NCI-H524 treated with DMSO at 0.1 percent for 48 hours (cell line): Measurements from ENCODE around the gene KMT2D.

Experiments used
- DNase-seq: peaks from one replicate; lab custom pipeline; 2025; lab: John Stamatoyannopoulos, UW

The KMT2D gene

DNA sequence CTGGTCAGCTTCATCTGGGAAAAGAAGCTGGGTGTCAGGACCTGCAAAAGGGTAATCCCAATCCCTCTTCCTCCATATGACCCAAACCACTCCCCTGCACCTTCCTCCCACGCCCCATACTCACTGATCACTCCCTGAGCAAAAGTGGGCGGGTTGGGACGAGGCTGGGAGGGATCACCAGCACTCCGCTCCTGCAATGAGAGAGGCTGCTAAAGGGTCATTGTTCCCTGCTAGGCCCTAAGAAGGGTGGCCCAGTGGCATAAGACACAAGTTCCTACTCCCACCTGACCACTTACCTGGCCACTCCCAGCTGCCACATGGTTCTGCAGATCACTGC lies 26.3 kb downstream of the KMT2D start:
- no peak for DNase-seq

DNA sequence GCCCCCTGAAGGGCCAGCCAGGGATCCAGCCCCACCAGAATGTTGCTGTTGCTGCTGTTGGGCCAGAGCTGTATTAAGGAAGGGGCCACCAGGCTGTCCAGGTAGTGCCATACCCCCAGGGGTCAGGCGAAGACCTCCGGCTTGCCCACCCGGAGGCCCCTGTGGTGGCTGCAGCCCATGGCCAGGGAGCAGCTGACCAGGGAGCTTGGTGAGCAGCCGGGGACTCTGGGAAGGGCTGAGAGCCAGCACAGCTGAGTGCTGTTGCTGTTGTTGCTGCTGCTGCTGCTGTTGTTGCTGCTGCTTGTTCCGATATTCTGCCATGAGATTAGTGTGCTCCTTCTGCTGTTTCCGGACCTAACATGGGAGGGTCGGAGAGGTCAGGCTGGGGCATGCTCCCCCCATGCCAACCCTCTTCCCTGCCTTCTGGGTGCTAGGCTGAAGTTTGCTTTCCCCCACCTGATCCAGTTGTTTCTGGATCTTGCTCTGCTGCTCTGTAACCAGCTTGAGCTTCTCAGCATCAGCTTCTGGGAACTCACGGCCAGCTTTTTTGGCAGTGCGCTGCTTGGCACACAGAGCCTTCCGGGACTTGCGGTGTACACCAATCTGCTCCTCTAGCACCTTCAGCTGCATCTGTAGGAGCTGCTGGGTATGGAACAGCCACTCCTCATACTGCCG lies 26.8 kb downstream of the KMT2D start:
- no peak for DNase-seq

DNA sequence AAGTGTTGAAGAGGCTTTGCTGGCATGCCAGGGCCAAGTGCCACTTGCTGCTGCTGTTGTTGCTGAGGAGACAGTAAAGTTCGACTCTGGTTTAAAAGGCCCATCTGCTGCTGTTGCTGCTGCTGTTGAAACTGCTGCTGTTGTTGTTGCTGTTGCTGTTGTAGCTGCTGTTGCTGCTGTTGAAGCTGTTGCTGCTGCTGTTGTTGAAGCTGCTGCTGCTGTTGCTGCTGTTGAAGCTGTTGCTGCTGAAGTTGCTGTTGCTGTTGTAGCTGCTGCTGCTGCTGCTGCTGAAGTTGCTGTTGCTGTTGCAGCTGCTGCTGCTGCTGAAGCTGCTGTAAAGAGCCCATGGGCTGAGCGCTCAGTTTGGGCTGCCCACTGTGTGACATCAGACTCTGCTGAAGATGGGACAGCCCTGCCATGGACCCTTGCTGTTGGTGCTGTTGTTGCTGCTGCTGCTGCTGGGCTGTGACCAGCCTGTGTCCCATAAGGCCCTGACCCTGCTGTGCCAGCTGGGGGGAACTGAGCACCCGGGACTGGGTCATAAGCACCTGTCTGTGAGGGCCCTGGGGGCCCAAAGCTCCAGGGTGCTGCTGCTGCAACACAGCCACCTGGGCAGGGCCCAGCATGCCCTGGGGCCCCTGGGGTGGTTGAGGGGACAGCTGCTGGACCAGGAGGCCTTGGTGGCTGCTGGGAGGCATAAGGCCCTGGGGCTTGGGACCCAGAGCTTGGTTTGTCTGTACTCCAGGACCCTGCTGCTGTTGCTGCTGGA lies 27.7 kb downstream of the KMT2D start:
- no peak for DNase-seq

DNA sequence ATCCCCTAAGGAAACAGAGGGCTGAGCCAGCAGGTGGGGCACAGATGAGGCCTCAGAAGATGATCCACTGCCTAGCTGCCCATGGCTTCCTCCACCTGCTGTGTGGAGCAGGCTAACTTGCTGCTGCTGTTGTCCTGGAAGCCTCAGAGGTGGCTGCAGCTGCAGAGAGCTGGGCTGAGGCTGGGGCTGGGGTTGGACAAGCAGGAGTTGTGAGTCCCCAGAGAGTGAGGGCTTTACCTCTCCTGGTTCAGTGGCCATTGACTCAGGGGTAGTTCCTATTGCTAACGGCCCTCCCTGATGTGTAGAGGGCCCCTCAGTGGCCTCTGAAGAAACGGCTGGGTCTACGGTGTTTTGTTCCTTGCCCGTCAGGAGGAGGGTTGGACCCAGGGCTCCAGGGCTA lies 28.3 kb downstream of the KMT2D start:
- no peak for DNase-seq

DNA sequence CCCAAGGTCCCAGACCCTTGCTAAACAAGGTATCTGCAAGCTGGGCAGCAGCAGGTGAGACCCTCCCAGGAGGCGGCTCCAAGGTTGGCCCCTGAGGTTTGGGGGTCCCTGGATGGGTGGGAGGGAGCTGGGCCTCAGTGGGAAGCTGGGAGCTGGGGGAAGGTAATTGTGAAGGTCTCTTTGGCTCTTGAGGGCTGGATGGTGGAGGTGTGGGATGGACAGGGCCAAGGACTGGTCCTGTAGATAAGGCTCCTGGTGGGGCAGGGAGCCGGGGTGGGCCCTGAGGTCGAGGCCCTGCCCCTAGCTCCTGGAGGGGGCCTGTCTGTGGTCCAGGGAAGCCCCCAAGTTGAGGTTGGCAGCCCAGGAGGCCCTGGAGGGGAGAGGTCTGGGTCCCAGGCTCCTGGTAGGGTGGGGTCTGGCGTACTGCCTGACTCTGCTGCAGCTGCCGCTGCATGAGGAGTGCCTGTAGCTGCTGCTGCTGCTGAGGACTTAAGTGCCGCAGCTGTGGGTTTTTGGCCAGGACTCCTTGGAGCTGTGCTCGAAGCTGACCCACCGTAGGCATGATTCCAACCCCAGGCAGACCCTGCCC lies 28.9 kb downstream of the KMT2D start:
- no peak for DNase-seq

DNA sequence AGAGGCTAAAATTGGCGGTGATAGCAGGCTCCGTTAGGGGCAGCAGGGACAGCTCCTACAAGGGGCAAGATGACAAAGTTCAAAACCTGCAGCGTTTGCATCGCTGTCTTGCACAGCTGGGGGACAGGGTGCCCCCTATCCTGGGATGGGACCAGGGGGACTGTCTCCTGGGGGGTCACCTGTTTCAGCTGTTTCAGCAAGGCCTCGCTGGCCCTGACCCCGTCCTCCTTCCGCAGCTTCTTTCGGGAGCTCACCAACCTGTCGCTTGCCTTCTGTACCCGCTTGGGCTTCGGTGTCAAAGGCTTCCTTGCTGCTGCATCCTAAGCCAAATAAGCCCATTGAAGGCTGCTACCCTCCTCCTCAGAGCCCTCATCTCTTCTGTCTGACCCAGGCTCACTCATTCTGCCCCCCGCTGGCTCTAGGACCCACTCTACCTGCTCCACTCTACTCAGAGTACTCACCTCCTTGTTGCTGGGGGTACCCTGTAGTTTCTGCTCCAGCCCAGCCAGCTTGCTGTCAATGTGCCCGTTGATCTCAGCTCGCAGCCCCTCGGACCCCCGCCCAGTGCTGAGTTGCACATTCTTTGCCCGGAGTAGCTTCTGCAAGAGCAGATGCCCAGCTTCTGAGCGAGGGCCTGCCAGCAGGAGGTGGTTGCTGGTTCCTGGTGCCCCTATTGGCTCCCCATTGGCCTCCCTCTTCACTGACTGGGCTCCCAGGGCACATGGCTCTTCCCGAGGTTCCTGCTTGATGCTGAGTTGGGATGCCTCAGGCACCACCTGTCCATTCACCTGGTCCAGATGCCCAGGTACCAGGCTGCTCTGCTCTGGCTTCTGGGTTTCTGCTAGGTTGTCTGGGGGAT lies 29.7 kb downstream of the KMT2D start:
- DNase-seq: no peak

DNA sequence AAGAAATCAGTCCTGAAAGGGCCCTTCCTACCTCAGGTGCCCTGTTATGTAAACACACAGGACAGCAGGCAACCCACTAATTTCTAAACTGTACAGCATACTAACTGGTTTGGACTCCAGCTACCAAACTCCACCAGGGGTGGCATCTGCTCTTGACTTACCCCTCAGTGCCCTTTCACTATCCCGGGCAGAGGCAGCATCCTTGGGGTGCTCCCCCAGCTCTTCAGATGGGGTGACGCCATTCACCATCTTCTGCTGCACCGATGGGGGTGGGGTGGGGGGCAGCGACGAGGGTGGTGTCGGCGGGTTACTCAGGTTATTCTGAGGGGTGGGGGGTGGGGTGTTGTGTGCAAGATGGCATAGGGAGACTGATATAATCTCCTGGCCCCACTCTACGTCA lies 30.5 kb downstream of the KMT2D start:
- DNase-seq: no peak

DNA sequence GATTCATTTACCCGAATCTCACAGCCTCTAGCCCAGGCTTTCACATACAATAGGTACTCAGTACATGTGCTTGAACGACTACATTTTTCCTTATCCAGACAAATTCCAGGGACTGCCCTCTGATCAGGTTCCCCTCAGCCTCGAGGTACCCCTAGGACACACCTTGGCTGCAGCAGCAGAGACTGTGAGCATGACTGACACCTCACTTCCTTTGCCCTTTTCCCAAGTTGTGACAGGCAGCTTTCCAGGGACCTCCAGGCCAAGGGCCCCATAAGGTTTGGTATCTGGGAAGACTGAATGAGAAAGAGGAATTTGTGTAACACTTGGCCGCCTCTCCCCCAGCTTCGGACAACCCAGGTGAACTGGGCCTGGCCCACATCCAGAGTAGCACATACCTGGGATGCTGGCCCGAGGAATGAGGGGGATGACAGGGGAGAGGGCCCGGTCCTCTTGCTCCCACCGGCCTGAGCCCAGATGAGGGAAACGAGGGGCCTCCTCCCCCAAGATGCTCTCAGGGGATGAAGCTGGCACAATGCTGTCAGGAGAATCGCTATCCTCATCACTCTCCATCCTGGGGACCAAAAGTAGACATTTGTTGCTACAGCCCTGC lies 31.8 kb downstream of the KMT2D start:
- no peak for DNase-seq

DNA sequence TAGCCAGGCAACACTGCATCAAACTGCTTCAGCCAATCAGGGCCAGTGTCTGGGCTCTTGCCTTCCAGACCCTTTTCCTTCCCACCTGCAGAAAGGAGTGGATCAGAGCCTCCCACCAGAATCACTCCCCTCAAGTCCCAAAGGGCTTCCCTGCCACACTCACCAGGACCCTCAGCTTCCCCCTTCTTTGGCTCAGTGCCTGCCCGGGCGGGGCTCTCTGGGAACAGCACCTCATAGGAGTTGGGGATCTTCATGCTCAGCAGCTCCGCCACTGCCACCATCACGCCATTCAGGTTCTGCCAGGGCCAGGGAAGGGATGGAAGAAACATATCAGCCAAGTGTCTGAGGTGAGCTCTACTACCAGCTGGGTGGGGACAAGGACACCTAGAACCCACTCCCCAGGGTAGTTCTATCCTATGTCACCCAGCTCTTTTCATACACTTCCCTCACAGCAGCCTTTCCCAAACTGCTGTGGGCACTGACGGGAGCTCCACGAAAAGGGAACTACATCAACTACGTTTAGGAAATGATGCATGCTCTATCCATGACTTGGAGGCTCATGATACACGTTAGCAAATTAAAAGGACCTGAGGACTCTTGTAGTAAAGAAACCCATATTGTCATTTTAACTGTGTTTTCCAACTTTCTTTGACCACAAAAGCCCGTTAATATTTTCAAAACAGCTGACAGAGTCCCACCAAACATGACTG lies 32.6 kb downstream of the KMT2D start:
- DNase-seq: no peak

DNA sequence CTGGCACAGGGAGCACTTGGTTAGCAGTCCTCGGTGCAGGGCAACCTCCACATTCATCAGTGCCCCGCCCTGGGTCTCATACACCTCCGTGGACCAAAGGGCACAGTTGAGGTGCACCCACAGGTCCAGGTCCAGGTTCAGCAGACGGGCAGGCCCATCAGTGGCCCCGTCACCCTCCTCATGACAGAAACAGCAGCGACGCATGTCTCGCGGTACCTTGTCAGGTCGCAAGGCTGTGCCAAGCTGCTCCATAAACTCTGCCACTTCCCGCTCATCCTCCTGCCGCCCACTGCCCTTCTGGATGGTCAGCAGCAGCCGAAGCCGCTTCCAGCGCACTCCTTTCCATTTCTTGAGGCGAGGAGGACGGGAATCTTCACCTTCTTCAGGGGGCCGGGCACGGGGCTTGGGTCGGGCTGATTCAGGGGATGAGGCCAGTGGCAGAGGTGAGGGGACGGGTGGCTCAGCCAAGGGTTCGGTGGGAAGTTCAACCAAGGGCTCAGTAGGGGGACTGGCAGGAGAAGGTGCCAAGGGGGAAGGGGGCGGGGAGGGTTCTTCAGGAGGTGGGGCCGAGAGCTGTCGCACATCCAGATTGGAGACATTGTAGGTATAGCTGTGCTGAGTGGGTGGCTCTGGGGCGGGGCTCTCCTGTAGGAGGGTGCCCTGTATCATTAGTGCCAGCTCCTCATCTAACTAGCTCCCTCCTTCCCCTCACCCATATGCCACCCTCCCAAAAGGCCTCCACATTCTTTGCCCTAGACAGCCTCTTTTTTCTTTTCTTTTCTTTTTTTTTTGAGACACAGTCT lies 33.7 kb downstream of the KMT2D start:
- no peak for DNase-seq

DNA sequence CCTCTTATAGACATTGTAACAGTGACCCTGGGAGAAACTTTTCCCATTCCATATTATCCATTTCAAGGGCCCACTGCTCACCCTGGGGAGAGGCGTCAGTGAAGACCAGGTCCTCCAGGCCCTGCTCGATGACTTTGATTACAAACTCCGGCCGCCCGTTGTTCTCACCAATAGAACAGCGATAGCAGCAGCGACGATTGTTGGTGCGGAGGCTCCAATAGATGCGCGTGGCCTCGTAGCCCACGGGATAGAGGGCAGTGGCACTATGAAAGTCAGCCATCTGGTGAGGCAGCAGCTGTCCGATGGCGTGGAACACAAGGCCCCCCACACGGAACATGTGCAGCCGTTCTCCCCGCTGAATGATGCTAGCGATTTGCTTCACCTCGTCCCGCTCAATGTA lies 34.5 kb downstream of the KMT2D start:
- no peak for DNase-seq

DNA sequence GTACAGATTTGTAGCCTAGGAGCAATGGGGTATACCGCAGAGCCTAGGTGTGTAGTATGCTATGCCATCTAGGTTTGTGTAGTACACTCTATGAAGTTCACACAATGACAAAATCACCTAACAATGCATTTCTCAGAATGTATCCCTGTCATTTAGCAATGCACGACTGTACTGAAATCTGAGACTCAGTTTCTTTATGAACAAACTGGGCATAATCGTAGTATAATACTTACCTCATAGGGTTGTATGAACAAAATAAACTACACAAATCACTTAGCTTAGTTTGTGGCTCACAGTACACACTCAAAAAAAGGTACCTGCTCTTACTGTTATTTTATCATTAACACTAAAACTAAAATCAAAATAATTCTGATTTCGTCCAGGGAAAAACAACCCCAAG lies 35.1 kb downstream of the KMT2D start:
- no peak for DNase-seq

DNA sequence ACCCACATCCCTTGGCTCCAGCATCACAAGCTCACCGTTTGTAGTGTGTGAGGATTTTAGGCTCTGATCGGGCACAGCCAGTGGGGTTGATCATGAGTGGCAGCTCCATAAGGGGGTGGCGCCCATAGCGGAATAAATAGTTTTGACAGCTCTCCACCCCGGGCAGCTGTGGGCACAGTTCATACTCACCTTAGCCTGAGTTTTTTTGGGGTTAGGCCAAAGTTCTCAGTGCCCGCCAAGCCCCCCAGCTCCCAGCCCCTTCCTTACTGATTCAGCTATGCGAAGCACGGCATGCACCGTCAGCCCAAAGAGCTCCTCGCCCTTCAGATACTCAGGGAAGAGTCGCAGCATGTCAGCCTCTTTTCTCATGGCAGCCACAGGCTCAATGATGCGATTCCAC lies 36.1 kb downstream of the KMT2D start:
- no peak for DNase-seq

DNA sequence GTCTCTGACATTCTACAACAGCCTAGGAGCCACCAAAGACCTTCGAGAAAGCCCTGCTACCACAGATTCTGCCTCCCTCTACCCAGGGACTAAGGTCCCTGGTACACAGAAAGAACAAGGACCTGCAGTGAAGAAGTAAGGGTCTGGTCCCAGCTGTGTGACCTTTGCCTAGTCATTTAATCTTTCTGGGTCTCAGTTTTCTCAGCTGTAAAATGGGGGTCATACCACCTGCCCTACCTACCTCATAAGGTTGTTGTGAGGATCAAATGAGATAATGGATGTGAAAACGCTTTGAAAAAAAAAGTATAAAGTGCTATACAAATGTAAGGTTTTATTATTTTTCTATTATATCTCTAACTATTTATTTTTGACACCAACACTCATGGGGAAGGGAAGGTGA lies 36.8 kb downstream of the KMT2D start:
- no peak for DNase-seq

DNA sequence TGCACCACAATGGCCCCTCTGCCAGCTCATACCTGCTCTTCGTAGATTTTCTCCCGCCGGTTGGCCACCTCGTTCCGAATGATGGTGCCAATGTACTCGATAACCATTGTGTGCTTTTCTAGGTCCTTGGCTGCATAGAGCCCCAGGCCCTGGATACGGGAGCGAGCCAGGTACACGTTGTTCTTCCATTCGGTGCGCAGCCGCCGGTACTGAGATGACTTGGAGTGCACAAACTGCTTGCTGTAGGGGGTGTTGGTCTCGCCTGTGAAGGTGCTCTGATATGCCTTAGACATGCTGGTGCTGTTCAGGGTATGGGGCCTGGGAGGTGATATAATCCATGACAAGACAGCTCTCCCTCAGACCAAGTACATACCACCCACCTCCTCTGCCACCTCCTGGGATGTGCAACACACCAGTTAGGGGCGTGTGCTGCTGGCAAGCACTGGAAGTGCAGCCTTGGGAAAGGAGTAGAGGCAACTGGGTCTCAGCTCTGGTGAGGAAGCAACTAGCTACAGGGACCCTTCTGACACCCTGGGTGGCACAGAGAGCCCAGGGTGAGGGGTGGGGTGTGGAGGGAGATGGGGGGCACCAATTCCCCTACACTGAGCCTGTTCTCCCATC lies 37.9 kb downstream of the KMT2D start:
- no peak for DNase-seq

DNA sequence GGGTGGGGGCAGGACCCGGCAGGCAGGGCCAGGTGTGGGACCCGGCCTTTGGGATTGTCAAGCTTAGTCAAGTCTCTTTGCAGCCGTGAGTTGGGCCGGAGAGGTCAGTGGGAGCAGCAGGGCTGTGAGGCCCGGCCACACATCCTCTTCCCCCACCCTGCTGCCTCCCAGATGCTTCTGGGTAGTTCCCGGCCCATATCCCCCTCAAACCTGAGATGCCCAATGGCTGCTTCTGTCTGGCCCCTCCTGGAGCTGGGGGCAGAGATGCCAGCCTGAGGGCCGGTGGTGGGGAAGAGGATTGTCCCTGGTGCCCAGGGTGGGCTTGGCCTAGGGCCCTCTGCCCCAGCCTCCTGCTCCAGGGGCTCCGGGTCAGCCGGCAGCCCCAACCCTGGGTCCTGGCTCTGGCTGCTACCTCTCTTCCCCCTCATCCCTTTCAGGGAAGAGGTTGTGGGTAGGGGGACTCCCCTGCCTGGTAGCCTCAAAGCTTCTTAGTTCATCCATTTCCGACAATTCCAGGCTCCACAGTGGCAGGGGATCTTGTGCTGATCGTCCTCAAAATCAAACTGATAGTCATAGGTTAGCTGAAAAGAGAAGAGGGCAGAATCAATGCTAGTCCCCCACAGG lies 39.2 kb downstream of the KMT2D start:
- DNase-seq: no peak

DNA sequence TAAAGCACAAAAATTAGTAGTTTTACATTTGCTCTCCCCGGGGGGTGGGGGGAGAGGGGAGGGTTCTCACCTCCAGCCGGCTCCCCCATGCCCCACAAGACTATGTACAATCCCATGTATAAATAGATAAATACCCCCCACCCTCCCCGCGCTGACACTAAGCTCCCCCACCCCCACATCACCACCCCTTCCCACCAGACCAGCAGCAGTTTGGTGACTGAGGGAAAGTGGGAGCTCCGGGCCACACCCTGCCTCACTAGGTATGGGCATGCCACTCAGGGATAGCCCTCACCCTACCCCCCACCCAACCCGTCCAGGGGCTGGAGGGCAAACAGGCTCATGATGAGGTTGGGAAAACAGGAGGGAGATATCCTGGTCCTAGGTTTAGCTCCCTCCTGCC lies 40.2 kb downstream of the KMT2D start:
- no peak for DNase-seq

DNA sequence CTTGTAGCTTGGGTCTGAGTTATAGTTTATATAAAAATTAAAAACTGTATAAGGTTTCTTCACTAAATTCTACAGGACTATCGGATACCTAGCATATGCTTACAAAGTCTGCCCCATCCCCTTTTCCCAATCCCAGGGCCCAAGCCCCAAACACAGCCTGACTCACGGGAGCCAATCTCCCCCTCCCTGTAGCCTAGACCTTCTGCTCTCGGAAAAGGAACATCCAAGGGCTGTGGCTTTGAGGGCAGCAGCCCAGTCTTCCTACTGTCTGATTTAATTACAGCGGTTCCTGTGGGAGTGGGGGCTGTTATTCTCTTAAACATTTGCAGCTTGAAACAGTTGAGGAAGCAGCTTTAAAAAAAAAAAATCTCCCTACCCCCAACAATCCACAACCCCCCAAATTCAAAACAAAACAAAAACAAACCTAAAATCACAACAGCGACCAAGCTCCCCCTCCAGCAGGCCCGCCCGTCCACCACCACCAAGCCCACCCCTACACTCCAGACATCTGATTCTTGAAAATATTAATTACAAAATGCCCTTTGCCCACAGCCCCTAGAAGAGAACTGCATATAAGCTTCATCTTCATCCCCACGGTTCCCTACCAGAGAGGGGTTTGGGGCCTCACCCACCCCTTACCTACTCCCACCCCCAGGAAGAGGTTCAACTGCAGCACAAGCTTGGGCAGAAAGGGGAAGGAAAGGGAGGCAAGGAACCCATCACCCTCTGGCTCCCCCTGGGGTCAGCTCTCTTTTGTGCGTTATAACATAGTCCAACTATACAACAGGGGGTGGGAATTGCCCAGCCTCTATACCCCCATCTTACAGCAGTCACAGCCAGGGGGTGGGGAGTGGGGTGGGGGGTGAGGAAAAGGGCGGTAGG lies 40.9 kb downstream of the KMT2D start:
- peak; percentile 6 for DNase-seq

DNA sequence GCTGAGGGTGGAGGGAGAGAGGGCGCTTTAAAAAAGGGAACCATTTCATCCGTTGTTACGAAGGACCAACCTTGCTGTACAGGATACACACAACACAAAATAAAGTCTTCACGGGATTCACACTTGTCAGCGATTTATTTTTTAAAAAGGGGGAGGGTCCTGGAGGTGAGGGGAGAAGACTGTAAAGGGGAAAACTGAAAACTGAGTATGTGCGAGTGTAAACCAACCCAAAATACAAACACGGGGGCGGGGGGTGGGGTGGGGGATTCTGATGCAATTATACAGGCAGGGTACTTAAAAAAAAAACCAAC lies 41.5 kb downstream of the KMT2D start:
- DNase-seq: no peak
